Measurements from ENCODE around the gene GNMT. TPM values are rescaled to one million over a fixed set of nuclear protein-coding genes. Genes with fewer than 3 reads are reported as not detected.

GNMT gene
- total and polyA plus RNA-seq, 9 of the 15 experiments (the other 6 are each of a cell fraction or from before 2014, with no cell fraction given): 0.11 to 0.29 (median 0.15) TPM; not detected in 6

- TF ChIP-seq GABPA (tag; conservative IDR thresholded peaks at IDR 0.05; ENCODE audit: low read depth): no peak
- no peak for TF ChIP-seq XRCC4 (IDR thresholded peaks at IDR 0.05; ENCODE audit: extremely low read depth, insufficient read depth, insufficient read length)
- TF ChIP-seq MTA2 (IDR thresholded peaks at IDR 0.05; ENCODE audit: low read depth): no peak
- no peak for TF ChIP-seq PML (IDR thresholded peaks at IDR 0.05; ENCODE audit: low read length)
- TF ChIP-seq ZNF584 (CRISPR knock-in tag; IDR thresholded peaks at IDR 0.05; ENCODE audit: low read depth): no peak
- no peak for TF ChIP-seq TAF15 (IDR thresholded peaks at IDR 0.05; ENCODE audit: low read depth, low read length)
- no peak for TF ChIP-seq ZBTB26 (CRISPR knock-in tag; IDR thresholded peaks at IDR 0.05)
- TF ChIP-seq SREBF1 (IDR thresholded peaks at IDR 0.05; ENCODE audit: borderline replicate concordance, low read depth, low read length): no peak
- TF ChIP-seq SREBF2 (CRISPR knock-in tag; IDR thresholded peaks at IDR 0.05): no peak
- no peak for TF ChIP-seq KLF13 (tag; IDR thresholded peaks at IDR 0.05; ENCODE audit: borderline replicate concordance, low read depth)
- TF ChIP-seq MAFG (tag; conservative IDR thresholded peaks at IDR 0.05): no peak
- TF ChIP-seq, protein P1, sequence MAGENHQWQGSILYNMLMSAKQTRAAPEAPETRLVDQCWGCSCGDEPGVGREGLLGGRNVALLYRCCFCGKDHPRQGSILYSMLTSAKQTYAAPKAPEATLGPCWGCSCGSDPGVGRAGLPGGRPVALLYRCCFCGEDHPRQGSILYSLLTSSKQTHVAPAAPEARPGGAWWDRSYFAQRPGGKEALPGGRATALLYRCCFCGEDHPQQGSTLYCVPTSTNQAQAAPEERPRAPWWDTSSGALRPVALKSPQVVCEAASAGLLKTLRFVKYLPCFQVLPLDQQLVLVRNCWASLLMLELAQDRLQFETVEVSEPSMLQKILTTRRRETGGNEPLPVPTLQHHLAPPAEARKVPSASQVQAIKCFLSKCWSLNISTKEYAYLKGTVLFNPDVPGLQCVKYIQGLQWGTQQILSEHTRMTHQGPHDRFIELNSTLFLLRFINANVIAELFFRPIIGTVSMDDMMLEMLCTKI (IDR thresholded peaks at IDR 0.05; ENCODE audit: partially characterized antibody): no peak
- TF ChIP-seq, protein P2, sequence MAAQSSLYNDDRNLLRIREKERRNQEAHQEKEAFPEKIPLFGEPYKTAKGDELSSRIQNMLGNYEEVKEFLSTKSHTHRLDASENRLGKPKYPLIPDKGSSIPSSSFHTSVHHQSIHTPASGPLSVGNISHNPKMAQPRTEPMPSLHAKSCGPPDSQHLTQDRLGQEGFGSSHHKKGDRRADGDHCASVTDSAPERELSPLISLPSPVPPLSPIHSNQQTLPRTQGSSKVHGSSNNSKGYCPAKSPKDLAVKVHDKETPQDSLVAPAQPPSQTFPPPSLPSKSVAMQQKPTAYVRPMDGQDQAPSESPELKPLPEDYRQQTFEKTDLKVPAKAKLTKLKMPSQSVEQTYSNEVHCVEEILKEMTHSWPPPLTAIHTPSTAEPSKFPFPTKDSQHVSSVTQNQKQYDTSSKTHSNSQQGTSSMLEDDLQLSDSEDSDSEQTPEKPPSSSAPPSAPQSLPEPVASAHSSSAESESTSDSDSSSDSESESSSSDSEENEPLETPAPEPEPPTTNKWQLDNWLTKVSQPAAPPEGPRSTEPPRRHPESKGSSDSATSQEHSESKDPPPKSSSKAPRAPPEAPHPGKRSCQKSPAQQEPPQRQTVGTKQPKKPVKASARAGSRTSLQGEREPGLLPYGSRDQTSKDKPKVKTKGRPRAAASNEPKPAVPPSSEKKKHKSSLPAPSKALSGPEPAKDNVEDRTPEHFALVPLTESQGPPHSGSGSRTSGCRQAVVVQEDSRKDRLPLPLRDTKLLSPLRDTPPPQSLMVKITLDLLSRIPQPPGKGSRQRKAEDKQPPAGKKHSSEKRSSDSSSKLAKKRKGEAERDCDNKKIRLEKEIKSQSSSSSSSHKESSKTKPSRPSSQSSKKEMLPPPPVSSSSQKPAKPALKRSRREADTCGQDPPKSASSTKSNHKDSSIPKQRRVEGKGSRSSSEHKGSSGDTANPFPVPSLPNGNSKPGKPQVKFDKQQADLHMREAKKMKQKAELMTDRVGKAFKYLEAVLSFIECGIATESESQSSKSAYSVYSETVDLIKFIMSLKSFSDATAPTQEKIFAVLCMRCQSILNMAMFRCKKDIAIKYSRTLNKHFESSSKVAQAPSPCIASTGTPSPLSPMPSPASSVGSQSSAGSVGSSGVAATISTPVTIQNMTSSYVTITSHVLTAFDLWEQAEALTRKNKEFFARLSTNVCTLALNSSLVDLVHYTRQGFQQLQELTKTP (IDR thresholded peaks at IDR 0.05; ENCODE audit: low read depth in 1 of 2, partially characterized antibody in 2 of 2): no peak
- no peak for TF ChIP-seq CBX5 (IDR thresholded peaks at IDR 0.05; ENCODE audit: borderline replicate concordance, low read depth)
These were observed 32.9 kb downstream of the GNMT start (continued) for GRCh38 chr6:42993445-42993844.

Measured in K562 (cell line).